Measurements from ENCODE around the gene BANK1.

The BANK1 gene

DNA sequence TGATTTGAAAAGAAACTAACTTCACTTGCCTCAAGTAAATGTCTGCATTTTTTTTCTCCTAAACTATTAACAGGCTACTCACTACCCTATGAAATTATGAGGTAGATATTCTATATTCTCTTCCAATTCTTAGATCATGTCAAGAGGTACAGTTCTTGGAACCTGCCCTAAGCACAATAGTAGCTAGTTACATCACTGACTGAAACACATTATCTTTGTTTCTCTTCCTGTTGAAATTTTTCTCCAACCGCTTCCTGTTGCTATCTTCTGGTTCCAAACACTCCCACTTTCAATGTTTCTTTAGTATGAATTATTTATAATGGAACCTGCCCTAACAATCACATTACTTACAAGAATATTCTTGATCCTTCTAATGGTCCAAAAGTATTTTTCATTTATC lies 5.0 kb upstream of the BANK1 start:
- no peak for TF ChIP-seq EZH2 (IDR thresholded peaks at IDR 0.05; ENCODE audit: borderline replicate concordance, low read length)
- TF ChIP-seq, protein P1, sequence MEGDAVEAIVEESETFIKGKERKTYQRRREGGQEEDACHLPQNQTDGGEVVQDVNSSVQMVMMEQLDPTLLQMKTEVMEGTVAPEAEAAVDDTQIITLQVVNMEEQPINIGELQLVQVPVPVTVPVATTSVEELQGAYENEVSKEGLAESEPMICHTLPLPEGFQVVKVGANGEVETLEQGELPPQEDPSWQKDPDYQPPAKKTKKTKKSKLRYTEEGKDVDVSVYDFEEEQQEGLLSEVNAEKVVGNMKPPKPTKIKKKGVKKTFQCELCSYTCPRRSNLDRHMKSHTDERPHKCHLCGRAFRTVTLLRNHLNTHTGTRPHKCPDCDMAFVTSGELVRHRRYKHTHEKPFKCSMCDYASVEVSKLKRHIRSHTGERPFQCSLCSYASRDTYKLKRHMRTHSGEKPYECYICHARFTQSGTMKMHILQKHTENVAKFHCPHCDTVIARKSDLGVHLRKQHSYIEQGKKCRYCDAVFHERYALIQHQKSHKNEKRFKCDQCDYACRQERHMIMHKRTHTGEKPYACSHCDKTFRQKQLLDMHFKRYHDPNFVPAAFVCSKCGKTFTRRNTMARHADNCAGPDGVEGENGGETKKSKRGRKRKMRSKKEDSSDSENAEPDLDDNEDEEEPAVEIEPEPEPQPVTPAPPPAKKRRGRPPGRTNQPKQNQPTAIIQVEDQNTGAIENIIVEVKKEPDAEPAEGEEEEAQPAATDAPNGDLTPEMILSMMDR (IDR thresholded peaks at IDR 0.05; ENCODE audit: low read length), result no peak
- Histone ChIP-seq H3K4me2 (ENCODE audit: low read length) (no peak overlapping the region), H2AFZ (ENCODE audit: low read length) (no peak overlapping the region)

DNA sequence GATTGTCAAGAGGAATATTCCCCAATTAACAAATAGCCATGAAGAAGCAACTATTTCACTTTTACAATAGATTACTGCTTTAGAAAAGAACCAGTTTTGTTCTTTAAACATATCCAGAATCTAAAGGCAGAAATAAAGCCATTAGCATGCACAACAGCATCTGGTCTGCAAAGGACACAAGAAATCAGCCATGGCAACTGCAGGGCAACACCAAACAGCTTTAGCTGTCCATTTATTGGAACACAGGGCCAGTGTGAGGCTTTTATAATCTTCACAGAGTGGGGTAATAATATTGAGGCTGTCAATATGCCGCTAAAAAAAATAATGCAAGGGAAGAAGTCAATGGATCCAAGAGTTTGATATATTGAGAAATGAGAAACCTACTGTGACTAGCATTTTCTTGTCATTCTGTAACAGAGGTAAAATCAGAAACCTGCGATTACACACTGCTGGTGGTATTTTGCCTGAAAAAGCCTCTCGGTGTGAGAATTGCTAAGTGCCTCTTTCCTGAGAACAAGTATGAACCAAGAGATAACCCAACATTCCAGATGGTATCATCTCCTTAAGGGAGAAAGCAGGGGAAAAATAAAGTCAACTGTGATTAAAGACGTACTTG lies 2.7 kb upstream of the BANK1 start:
- Histone ChIP-seq H2AFZ (ENCODE audit: low read length) (no peak overlapping the region), H3K27ac (ENCODE audit: low read depth, low read length, poor library complexity, severe bottlenecking) (no peak overlapping the region)

More for the DNA sequence above, 5.0 kb upstream of the BANK1 start:
- Histone ChIP-seq H3K4me1 (ENCODE audit: insufficient read depth, low read length, severe bottlenecking) (peaks cover 13% of the 10 kb centered on the region), H3K27ac (ENCODE audit: low read depth, low read length, poor library complexity, severe bottlenecking) (no peak overlapping the region), H3K36me3 (ENCODE audit: insufficient read depth, low read length) (no peaks in the 10 kb centered on the region; the same call in 1 of the 2 replicates), H3K4me3 (ENCODE audit: low read depth, low read length, poor library complexity, severe bottlenecking) (no peak overlapping the region), H4K20me1 (ENCODE audit: insufficient read depth, low read length) (no peaks in the 10 kb centered on the region), H3K9me2 (ENCODE audit: low read depth, low read length) (no peaks in the 10 kb centered on the region), H3K9me3 (ENCODE audit: low read length) (no peaks in the 10 kb centered on the region), H3K9ac (ENCODE audit: low read length) (no peak overlapping the region), H3K27me3 (ENCODE audit: insufficient read depth, low read length) (no peaks in the 10 kb centered on the region), H3K79me2 (ENCODE audit: insufficient read depth, low read length) (no peaks in the 10 kb centered on the region), H3F3A (ENCODE audit: insufficient read depth, low read length) (no peaks in the 10 kb centered on the region)

DNA sequence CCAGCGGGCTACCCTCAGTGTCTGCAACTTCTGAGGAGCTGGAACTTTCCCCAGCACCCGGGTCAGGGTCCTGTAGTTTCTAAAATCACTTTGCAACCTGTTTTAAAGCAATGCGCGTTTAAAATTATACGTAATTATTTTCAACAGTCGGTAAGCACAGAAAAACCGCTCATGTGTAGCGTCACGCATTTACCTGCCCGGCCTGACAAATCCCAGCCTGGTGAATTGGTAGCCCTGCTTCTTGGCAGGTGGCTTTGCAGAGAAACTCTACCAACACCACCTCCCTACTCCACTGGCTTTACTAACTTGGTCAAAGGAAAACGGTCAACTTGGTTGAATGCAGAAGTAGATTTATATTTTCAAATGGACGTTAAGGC lies 640 bp downstream of the BANK1 start:
- Histone ChIP-seq H3K79me2 (ENCODE audit: insufficient read depth, low read length) (no peaks in the 10 kb centered on the region), H3K4me1 (ENCODE audit: insufficient read depth, low read length, severe bottlenecking) (peaks cover 58% of the 10 kb centered on the region), H3K9me3 (ENCODE audit: low read length) (no peaks in the 10 kb centered on the region), H4K20me1 (ENCODE audit: insufficient read depth, low read length) (no peaks in the 10 kb centered on the region), H2AFZ (ENCODE audit: low read length) (no peak overlapping the region), H3K4me2 (ENCODE audit: low read length) (peak overlapping the region; percentile 94), H3F3A (ENCODE audit: insufficient read depth, low read length) (no peaks in the 10 kb centered on the region), H3K27ac (ENCODE audit: low read depth, low read length, poor library complexity, severe bottlenecking) (peak overlapping the region; percentile 92), H3K4me3 (ENCODE audit: low read depth, low read length, poor library complexity, severe bottlenecking) (peak overlapping the region; percentile 65), H3K9ac (ENCODE audit: low read length) (peak overlapping the region; percentile 75), H3K36me3 (ENCODE audit: insufficient read depth, low read length) (no peaks in the 10 kb centered on the region; the same call in 1 of the 2 replicates), H3K9me2 (ENCODE audit: low read depth, low read length) (no peaks in the 10 kb centered on the region), H3K27me3 (ENCODE audit: insufficient read depth, low read length) (no peaks in the 10 kb centered on the region)
- TF ChIP-seq EZH2 (IDR thresholded peaks at IDR 0.05; ENCODE audit: borderline replicate concordance, low read length), result no peak
- TF ChIP-seq, protein P1 (IDR thresholded peaks at IDR 0.05; ENCODE audit: low read length), result no peak

More for the DNA sequence above, 2.7 kb upstream of the BANK1 start:
- no peaks in the 10 kb centered on the region for H3K27me3 ChIP-seq (ENCODE audit: insufficient read depth, low read length)
- no peaks in the 10 kb centered on the region; the same call in 1 of the 2 replicates for H3K36me3 ChIP-seq (ENCODE audit: insufficient read depth, low read length)
- TF ChIP-seq, protein P1 (IDR thresholded peaks at IDR 0.05; ENCODE audit: low read length), result no peak
- TF ChIP-seq EZH2 (IDR thresholded peaks at IDR 0.05; ENCODE audit: borderline replicate concordance, low read length), result no peak
- no peaks in the 10 kb centered on the region for H3K79me2 ChIP-seq (ENCODE audit: insufficient read depth, low read length)
- H3F3A ChIP-seq (ENCODE audit: insufficient read depth, low read length), result no peaks in the 10 kb centered on the region
- no peaks in the 10 kb centered on the region for H3K9me2 ChIP-seq (ENCODE audit: low read depth, low read length)
- H4K20me1 ChIP-seq (ENCODE audit: insufficient read depth, low read length), result no peaks in the 10 kb centered on the region
- no peaks in the 10 kb centered on the region for H3K9me3 ChIP-seq (ENCODE audit: low read length)
- H3K4me3 ChIP-seq (ENCODE audit: low read depth, low read length, poor library complexity, severe bottlenecking), result no peak overlapping the region
- H3K4me1 ChIP-seq (ENCODE audit: insufficient read depth, low read length, severe bottlenecking), result peaks cover 35% of the 10 kb centered on the region
- no peak overlapping the region for H3K9ac ChIP-seq (ENCODE audit: low read length)
- H3K4me2 ChIP-seq (ENCODE audit: low read length), result no peak overlapping the region

All from OCI-LY1 (cell line).